ENCODE measurements around the gene MORN4. TPM values are rescaled to one million over a fixed set of nuclear protein-coding genes. Genes with fewer than 3 reads are reported as not detected.
A peak's percentile ranks its signal among the peaks of the same experiment; 100 is the strongest.
"Not testable (repeated sequence)": the region's sequence is repeated elsewhere in the genome, so short reads cannot be mapped to it uniquely, and the experiment has no call there.

Gene MORN4
- total RNA-seq, 1 experiment from 2014 or later = 14.5 TPM

- Mint-ChIP-seq H3K36me3 (ENCODE audit: insufficient read depth, unreplicated experiment) (peaks cover 46% of the 10 kb centered on the region), H3K4me1 (ENCODE audit: insufficient read depth, unreplicated experiment) (peaks cover 29% of the 10 kb centered on the region), H3K9me3 (ENCODE audit: unreplicated experiment) (no peaks in the 10 kb centered on the region), H3K4me3 (ENCODE audit: unreplicated experiment) (no peak overlapping the region), H3K27ac (ENCODE audit: low read depth, unreplicated experiment) (no peak overlapping the region), H3K27me3 (ENCODE audit: insufficient read depth, unreplicated experiment) (no peaks in the 10 kb centered on the region)
- no peak for TF ChIP-seq CTCF (IDR thresholded peaks at IDR 0.05; ENCODE audit: unreplicated experiment)
- ChIA-PET CTCF (no interaction called here), POLR2A (interaction anchor here (0.9 to 1.5 kb wide), 5 partner anchors 30 to 240 kb away, joined by 3 to 4 read pairs (median 4); partner anchors contain the start of gene AVPI1)
- BruUV-seq (replicated peaks) = no TSS peak
- DNase-seq (ENCODE audit: unreplicated experiment) = no peak
- intact Hi-C loops (cut with micrococcal nuclease) = loop anchor here (5.0 kb wide), 1 partner anchor 42 kb away; the partner anchor contains the start of gene AVPI1
These were observed 11.6 kb upstream of the MORN4 start for GRCh38 chr10:97644936-97645335.

- intact Hi-C loops (cut with micrococcal nuclease) = loop anchor here (5.0 kb wide), 1 partner anchor 44 kb away; the partner anchor contains the start of gene AVPI1
- ChIA-PET CTCF (interaction anchor here (0.5 to 1.3 kb wide), 4 partner anchors 8 to 50 kb away, joined by 3 read pairs; no protein-coding TSS in a partner anchor), POLR2A (interaction anchor here (1.5 to 3.9 kb wide), 3 partner anchors 6 to 32 kb away, joined by 4 to 53 read pairs (median 22); no protein-coding TSS in a partner anchor)
- Mint-ChIP-seq H3K4me1 (ENCODE audit: insufficient read depth, unreplicated experiment) (peaks cover 21% of the 10 kb centered on the region), H3K36me3 (ENCODE audit: insufficient read depth, unreplicated experiment) (peaks cover 42% of the 10 kb centered on the region), H3K27me3 (ENCODE audit: insufficient read depth, unreplicated experiment) (no peaks in the 10 kb centered on the region), H3K27ac (ENCODE audit: low read depth, unreplicated experiment) (peak overlapping the region; percentile 71), H3K9me3 (ENCODE audit: unreplicated experiment) (no peaks in the 10 kb centered on the region), H3K4me3 (ENCODE audit: unreplicated experiment) (peak overlapping the region; percentile 87)
- TSS peak; percentile 2 for BruUV-seq (replicated peaks)
- DNase-seq (ENCODE audit: unreplicated experiment) = no peak
- TF ChIP-seq CTCF (IDR thresholded peaks at IDR 0.05; ENCODE audit: unreplicated experiment) = no peak
These were observed 10.2 kb upstream of the MORN4 start for GRCh38 chr10:97643441-97643985.

- intact Hi-C loops (cut with micrococcal nuclease) = loop anchor here (5.0 kb wide), 1 partner anchor 45 kb away; the partner anchor contains the start of gene AVPI1
These were observed 9.3 kb upstream of the MORN4 start for GRCh38 chr10:97642471-97643159.

GRCh38 chr10:97640868-97641811 is 7.8 kb upstream of the MORN4 start:
- no peak for TF ChIP-seq CTCF (IDR thresholded peaks at IDR 0.05; ENCODE audit: unreplicated experiment)
- Mint-ChIP-seq H3K9me3 (ENCODE audit: unreplicated experiment) (no peaks in the 10 kb centered on the region), H3K27ac (ENCODE audit: low read depth, unreplicated experiment) (peak overlapping the region; percentile 10), H3K4me3 (ENCODE audit: unreplicated experiment) (peak overlapping the region; percentile 87), H3K4me1 (ENCODE audit: insufficient read depth, unreplicated experiment) (peaks cover 15% of the 10 kb centered on the region), H3K27me3 (ENCODE audit: insufficient read depth, unreplicated experiment) (no peaks in the 10 kb centered on the region), H3K36me3 (ENCODE audit: insufficient read depth, unreplicated experiment) (peaks cover 23% of the 10 kb centered on the region)
- intact Hi-C loops (cut with micrococcal nuclease) = loop anchor here (5.0 kb wide), 1 partner anchor 46 kb away; the partner anchor contains the start of gene AVPI1
- POLR2A ChIA-PET = interaction anchor here (0.5 to 3.9 kb wide), 48 partner anchors 9 to 308 kb away, joined by 3 to 57 read pairs (median 4); partner anchors contain the start of genes ANKRD2, AVPI1, MARVELD1 and UBTD1
- CTCF ChIA-PET = interaction anchor here (0.6 to 1.6 kb wide), 4 partner anchors 10 to 177 kb away, joined by 3 to 5 read pairs (median 4); no protein-coding TSS in a partner anchor
- BruUV-seq (replicated peaks) = TSS peak; percentile 57
- peak; percentile 34 for DNase-seq (ENCODE audit: unreplicated experiment)

More at GRCh38 chr10:97642471-97643159, 9.3 kb upstream of the MORN4 start:
- BruUV-seq (replicated peaks); DNase-seq (ENCODE audit: unreplicated experiment); H3K9me3 Mint-ChIP-seq (ENCODE audit: unreplicated experiment); H3K27me3 Mint-ChIP-seq (ENCODE audit: insufficient read depth, unreplicated experiment): not testable (repeated sequence)
- Mint-ChIP-seq H3K27ac (ENCODE audit: low read depth, unreplicated experiment) (peak overlapping the region; percentile 71), H3K36me3 (ENCODE audit: insufficient read depth, unreplicated experiment) (peaks cover 34% of the 10 kb centered on the region), H3K4me3 (ENCODE audit: unreplicated experiment) (peak overlapping the region; percentile 87), H3K4me1 (ENCODE audit: insufficient read depth, unreplicated experiment) (peaks cover 20% of the 10 kb centered on the region)
- ChIA-PET POLR2A (interaction anchor here (0.7 to 3.9 kb wide), 15 partner anchors 7 to 195 kb away, joined by 3 to 57 read pairs (median 9); partner anchors contain the start of genes ANKRD2, AVPI1, MARVELD1 and UBTD1), CTCF (interaction anchor here (0.5 to 1.6 kb wide), 8 partner anchors 18 to 75 kb away, joined by 3 to 5 read pairs (median 3); no protein-coding TSS in a partner anchor)
